ENCODE data around the gene PATJ.
"Not testable (repeated sequence)": the region's sequence is repeated elsewhere in the genome, so short reads cannot be mapped to it uniquely, and the experiment has no call there.

Gene PATJ

GRCh38 chr1:61776091-61776490 is 33.8 kb downstream of the PATJ start:
- DNase-seq (ENCODE audit: extremely low read depth, low read depth): no peak
- TF ChIP-seq, protein P1, sequence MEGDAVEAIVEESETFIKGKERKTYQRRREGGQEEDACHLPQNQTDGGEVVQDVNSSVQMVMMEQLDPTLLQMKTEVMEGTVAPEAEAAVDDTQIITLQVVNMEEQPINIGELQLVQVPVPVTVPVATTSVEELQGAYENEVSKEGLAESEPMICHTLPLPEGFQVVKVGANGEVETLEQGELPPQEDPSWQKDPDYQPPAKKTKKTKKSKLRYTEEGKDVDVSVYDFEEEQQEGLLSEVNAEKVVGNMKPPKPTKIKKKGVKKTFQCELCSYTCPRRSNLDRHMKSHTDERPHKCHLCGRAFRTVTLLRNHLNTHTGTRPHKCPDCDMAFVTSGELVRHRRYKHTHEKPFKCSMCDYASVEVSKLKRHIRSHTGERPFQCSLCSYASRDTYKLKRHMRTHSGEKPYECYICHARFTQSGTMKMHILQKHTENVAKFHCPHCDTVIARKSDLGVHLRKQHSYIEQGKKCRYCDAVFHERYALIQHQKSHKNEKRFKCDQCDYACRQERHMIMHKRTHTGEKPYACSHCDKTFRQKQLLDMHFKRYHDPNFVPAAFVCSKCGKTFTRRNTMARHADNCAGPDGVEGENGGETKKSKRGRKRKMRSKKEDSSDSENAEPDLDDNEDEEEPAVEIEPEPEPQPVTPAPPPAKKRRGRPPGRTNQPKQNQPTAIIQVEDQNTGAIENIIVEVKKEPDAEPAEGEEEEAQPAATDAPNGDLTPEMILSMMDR (IDR thresholded peaks at IDR 0.05; ENCODE audit: low read depth, low read length, missing control alignments): no peak
- H3K4me3 ChIP-seq (replicated peaks; ENCODE audit: low read depth, low read length): no peak overlapping the region

DNA sequence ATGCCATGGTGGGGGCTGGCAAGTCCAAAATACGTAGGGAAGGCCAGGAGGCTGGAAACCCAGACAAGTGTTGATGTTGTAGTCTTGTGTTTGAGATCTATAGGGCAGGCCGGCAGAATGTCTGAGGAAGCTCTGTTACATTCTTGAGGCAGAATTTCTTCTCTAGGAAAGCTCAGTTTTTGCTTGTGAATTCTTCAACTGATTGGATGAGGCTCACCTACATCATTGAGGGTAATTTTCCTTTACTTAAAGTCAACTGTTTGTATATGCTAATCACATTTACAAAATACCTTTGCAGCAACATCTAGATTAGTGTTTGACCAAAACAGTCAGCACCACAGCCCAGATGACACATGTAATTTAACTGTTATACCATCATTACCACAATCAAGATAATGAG is 37.0 kb downstream of the PATJ start:
- TF ChIP-seq, protein P1 (IDR thresholded peaks at IDR 0.05; ENCODE audit: low read depth, low read length, missing control alignments): no peak
- DNase-seq (ENCODE audit: extremely low read depth, low read depth): no peak
- no peak overlapping the region for H3K4me3 ChIP-seq (replicated peaks; ENCODE audit: low read depth, low read length)

- H3K4me3 ChIP-seq (replicated peaks; ENCODE audit: low read depth, low read length): no peak overlapping the region
- TF ChIP-seq, protein P1 (IDR thresholded peaks at IDR 0.05; ENCODE audit: low read depth, low read length, missing control alignments): no peak
- no peak for DNase-seq (ENCODE audit: extremely low read depth, low read depth)
These were observed 38.9 kb downstream of the PATJ start for GRCh38 chr1:61781151-61781550.

DNA sequence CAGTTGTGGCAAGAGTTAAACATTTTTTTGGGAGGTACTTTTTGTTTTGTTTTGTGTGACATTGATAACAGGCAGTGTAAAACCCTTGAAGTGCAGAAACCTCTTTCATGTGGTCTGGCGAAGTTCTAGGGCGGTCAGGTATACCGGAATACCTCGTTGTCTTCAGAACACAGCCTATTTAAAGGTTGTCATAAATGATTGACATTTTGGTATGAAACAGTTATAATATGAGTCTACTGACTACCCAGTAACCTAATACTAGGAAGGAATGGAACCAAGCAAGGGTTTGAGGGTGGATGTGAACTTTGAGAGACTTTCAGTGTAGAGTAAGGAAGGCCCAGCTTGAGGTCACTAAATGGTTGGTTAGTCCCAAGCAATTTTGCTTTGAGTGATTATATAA is 40.5 kb downstream of the PATJ start:
- no peak for DNase-seq (ENCODE audit: extremely low read depth, low read depth)
- no peak overlapping the region for H3K4me3 ChIP-seq (replicated peaks; ENCODE audit: low read depth, low read length)
- TF ChIP-seq, protein P1 (IDR thresholded peaks at IDR 0.05; ENCODE audit: low read depth, low read length, missing control alignments): no peak

DNA sequence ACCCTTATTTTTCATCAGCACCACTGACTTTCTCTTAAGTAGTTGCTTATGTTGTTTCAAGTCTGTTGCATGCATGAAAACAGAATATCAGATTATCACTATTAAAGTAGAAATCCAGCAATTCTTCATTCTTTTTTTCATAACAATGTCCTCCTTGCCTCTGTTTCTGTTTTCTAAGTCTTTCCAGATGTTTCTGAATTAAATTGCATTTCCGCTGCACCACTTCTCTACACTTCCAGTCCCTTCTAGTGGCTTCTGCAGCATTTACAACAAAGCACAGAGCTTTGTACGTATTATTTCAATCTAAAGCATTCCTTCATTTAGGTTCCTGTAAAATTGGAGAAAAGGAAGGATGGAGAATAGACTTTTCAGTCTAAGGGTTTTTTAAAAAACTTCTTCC is 42.4 kb downstream of the PATJ start:
- no peak for DNase-seq (ENCODE audit: extremely low read depth, low read depth)
- TF ChIP-seq, protein P1 (IDR thresholded peaks at IDR 0.05; ENCODE audit: low read depth, low read length, missing control alignments): no peak
- H3K4me3 ChIP-seq (replicated peaks; ENCODE audit: low read depth, low read length): no peak overlapping the region

GRCh38 chr1:61790837-61791236 is 48.6 kb downstream of the PATJ start:
- DNase-seq (ENCODE audit: extremely low read depth, low read depth): no peak
- TF ChIP-seq, protein P1 (IDR thresholded peaks at IDR 0.05; ENCODE audit: low read depth, low read length, missing control alignments): no peak
- no peak overlapping the region for H3K4me3 ChIP-seq (replicated peaks; ENCODE audit: low read depth, low read length)

DNA sequence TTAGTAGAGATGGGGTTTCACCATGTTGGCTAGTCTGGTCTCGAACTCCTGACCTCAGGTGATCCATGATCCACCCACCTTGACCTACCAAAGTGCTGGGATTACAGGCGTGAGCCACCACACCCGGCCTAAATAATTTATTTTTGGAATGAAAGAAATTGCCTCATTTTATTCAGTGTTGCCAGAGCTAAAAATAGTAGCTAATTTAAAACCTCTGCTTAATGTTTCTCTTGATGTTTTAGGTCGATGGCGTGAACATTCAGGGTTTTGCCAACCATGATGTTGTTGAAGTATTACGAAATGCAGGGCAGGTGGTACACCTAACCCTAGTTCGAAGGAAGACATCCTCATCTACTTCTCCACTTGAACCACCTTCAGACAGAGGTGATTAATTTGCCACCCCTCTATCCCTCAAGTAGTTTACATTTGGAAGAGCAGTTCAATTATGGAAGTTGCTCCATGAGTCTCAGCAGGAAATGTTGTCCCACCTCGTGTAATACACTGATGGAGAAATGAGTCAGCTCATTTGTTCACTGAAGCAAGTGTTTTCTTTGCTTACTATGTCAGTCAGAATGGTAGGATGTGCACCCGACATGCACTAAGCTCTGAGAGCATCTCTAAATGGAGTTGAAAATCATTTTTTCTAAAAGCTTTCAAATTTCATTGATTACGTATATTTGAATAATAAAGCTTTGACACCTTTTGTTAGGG is 54.9 kb downstream of the PATJ start:
- H3K4me3 ChIP-seq (replicated peaks; ENCODE audit: low read depth, low read length): no peak overlapping the region
- no peak for DNase-seq (ENCODE audit: extremely low read depth, low read depth)
- TF ChIP-seq, protein P1 (IDR thresholded peaks at IDR 0.05; ENCODE audit: low read depth, low read length, missing control alignments): no peak

DNA sequence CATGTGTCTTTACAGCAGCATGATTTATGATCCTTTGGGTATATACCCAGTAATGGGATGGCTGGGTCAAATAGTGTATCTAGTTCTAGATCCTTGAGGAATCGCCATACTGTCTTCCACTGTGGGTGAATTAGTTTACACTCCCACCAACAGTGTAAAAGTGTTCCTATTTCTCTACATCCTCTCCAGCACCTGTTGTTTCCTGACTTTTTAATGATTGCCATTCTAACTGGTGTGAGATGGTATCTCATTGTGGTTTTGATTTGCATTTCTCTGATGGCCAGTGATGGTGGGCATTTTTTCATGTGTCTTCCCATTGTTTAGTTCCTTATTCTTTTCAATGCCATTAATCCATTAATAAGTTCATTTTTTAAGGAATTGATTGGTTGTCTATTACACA is 58.8 kb downstream of the PATJ start:
- DNase-seq (ENCODE audit: extremely low read depth, low read depth); H3K4me3 ChIP-seq (replicated peaks; ENCODE audit: low read depth, low read length): not testable (repeated sequence)

Data from HFF-Myc (cell line).